ENCODE measurements around the gene MACROH2A2. TPM values are rescaled to one million over a fixed set of nuclear protein-coding genes. Genes with fewer than 3 reads are reported as not detected.
"Not testable (repeated sequence)": the region's sequence is repeated elsewhere in the genome, so short reads cannot be mapped to it uniquely, and the experiment has no call there.

Gene MACROH2A2
- total and polyA plus RNA-seq, 8 donors: 6.7 to 19.3 (median 9.8) TPM

DNA sequence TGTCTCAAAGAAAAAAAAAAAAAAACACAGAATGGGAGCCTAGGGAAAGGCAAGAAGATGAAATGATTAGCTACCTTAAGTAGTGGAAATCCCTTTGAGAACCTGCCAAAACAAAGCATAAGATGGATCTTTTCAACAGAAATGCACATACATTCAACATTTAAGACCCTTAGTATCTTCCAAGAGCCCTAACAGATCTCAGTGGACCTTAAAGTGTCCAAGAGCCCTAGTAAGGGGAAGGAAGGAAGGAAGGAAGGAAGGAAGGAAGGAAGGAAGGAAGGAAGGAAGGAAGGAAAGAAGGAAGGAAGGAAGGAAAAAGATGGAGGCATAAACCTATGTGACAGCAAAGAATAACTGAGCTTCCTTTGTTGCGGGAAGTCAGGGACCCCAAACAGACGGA lies 11.6 kb upstream of the MACROH2A2 start:
- intact Hi-C loops (cut with DNase I; ENCODE audit: low total_unique reads): no loop called here
- 79 to 96% (median 91%) methylated on average over 2 of the region's 2 CpGs for WGBS, 5 donors
- DNase-seq: no peak

GRCh38 chr10:70041739-70042138 lies 10.9 kb upstream of the MACROH2A2 start:
- 53 to 61% (median 55%) methylated on average over 8 of the region's 8 CpGs for WGBS, 5 donors
- intact Hi-C loops (cut with DNase I; ENCODE audit: low total_unique reads): not testable (repeated sequence)
- H3K9me3 ChIP-seq: peaks cover 0 to 19% (median 3%) of the 10 kb centered on the region in 4 donors

More for the DNA sequence above, 11.6 kb upstream of the MACROH2A2 start:
- peaks cover 0 to 19% (median 3%) of the 10 kb centered on the region in 4 donors for H3K9me3 ChIP-seq
- TF ChIP-seq POLR2AphosphoS5 (IDR thresholded peaks at IDR 0.05) (no peak), EP300 (IDR thresholded peaks at IDR 0.05) (no peak), POLR2A (IDR thresholded peaks at IDR 0.05) (no peak), CTCF (IDR thresholded peaks at IDR 0.05) (no peak)
- H3K4me1 ChIP-seq: no peaks in the 10 kb centered on the region
- H3K36me3 ChIP-seq: no peaks in the 10 kb centered on the region
- H3K27me3 ChIP-seq: peaks cover 0 to 5% (median 0%) of the 10 kb centered on the region in 3 donors
- H3K27ac ChIP-seq: no peak overlapping the region
- no peak overlapping the region for H3K4me3 ChIP-seq

GRCh38 chr10:70047066-70047465 lies 5.6 kb upstream of the MACROH2A2 start:
- DNase-seq; intact Hi-C loops (cut with DNase I; ENCODE audit: low total_unique reads); H3K4me3 ChIP-seq; H3K36me3 ChIP-seq; H3K9me3 ChIP-seq; H3K27ac ChIP-seq; H3K4me1 ChIP-seq: not testable (repeated sequence)
- peaks cover 0 to 22% (median 8%) of the 10 kb centered on the region in 3 donors for H3K27me3 ChIP-seq
- WGBS, 5 donors: 94 to 98% (median 94%) methylated on average over 4 of the region's 4 CpGs

More at GRCh38 chr10:70041739-70042138, 10.9 kb upstream of the MACROH2A2 start:
- H3K4me1 ChIP-seq, H3K4me3 ChIP-seq, H3K36me3 ChIP-seq, H3K27me3 ChIP-seq, H3K27ac ChIP-seq, DNase-seq: not testable (repeated sequence)

DNA sequence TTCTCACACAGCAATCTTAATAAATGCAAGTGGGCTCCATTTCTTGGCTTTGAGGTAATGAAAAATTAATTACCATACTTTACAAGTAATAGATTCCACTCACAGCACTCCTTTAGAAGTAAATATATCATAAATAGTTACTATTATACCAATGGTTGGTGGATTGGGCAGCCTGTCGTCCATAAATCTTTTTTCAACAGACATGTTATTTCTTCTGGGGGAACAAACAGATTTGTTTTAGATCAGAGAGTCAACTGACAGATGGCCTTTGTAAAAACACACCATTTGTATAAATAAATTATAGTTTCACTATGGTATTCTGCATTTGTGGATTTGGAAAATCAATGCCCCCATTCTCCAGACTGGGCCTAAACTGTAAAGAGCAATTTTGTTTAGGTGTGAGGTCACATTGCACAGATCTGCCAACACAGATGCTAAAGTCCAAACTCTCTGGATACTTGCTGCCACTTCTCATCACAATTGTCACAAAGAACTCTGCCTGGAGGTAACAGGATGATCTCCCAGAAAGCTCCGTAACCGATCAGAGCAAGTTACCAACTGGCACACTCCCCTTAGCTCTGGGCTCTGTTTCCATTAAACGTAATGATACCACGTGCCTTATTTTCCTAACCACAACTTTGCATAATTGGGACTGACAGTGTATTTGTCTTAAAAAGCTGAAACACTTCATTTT lies 4.5 kb upstream of the MACROH2A2 start:
- TF ChIP-seq POLR2A (IDR thresholded peaks at IDR 0.05): no peak
- TF ChIP-seq CTCF (IDR thresholded peaks at IDR 0.05): no peak
- no peak for TF ChIP-seq POLR2AphosphoS5 (IDR thresholded peaks at IDR 0.05)
- TF ChIP-seq EP300 (IDR thresholded peaks at IDR 0.05): no peak
- 84 to 89% (median 87%) methylated on average over 5 of the region's 5 CpGs for WGBS, 5 donors
- Histone ChIP-seq H3K27me3 (peaks cover 0 to 28% (median 20%) of the 10 kb centered on the region in 3 donors), H3K36me3 (no peaks in the 10 kb centered on the region), H3K9me3 (no peaks in the 10 kb centered on the region), H3K4me3 (no peak overlapping the region), H3K4me1 (peaks cover 8 to 14% (median 12%) of the 10 kb centered on the region in 4 donors), H3K27ac (no peak overlapping the region)
- no peak for DNase-seq
- intact Hi-C loops (cut with DNase I; ENCODE audit: low total_unique reads): no loop called here

GRCh38 chr10:70051848-70052247 lies 798 bp upstream of the MACROH2A2 start:
- Histone ChIP-seq H3K9me3 (no peaks in the 10 kb centered on the region), H3K4me3 (peak overlapping the region in 2 of 4 donors; percentile 83 to 91), H3K27me3 (peaks cover 0 to 41% (median 30%) of the 10 kb centered on the region in 3 donors), H3K36me3 (no peaks in the 10 kb centered on the region), H3K4me1 (peaks cover 16 to 25% (median 22%) of the 10 kb centered on the region in 4 donors), H3K27ac (no peak overlapping the region)
- intact Hi-C loops (cut with DNase I; ENCODE audit: low total_unique reads): no loop called here
- peak in 1 of 2 donors; percentile 18 for DNase-seq
- WGBS, 5 donors: 47 to 62% (median 60%) methylated on average over 6 of the region's 6 CpGs
- TF ChIP-seq POLR2A (IDR thresholded peaks at IDR 0.05): no peak
- TF ChIP-seq POLR2AphosphoS5 (IDR thresholded peaks at IDR 0.05): no peak
- no peak for TF ChIP-seq CTCF (IDR thresholded peaks at IDR 0.05)
- TF ChIP-seq EP300 (IDR thresholded peaks at IDR 0.05): no peak
